DMS114 treated with DMSO at 0.1 percent for 48 hours (cell line): Measurements from ENCODE around the gene CIB1.
A peak's percentile ranks its signal among the peaks of the same experiment; 100 is the strongest.
"Not testable (repeated sequence)": the region's sequence is repeated elsewhere in the genome, so short reads cannot be mapped to it uniquely, and the experiment has no call there.

Experiments used
- DNase-seq: peaks from one replicate; lab custom pipeline; 2025; ENCODE audit not compliant: unreplicated experiment; lab: John Stamatoyannopoulos, UW

CIB1 gene

DNA sequence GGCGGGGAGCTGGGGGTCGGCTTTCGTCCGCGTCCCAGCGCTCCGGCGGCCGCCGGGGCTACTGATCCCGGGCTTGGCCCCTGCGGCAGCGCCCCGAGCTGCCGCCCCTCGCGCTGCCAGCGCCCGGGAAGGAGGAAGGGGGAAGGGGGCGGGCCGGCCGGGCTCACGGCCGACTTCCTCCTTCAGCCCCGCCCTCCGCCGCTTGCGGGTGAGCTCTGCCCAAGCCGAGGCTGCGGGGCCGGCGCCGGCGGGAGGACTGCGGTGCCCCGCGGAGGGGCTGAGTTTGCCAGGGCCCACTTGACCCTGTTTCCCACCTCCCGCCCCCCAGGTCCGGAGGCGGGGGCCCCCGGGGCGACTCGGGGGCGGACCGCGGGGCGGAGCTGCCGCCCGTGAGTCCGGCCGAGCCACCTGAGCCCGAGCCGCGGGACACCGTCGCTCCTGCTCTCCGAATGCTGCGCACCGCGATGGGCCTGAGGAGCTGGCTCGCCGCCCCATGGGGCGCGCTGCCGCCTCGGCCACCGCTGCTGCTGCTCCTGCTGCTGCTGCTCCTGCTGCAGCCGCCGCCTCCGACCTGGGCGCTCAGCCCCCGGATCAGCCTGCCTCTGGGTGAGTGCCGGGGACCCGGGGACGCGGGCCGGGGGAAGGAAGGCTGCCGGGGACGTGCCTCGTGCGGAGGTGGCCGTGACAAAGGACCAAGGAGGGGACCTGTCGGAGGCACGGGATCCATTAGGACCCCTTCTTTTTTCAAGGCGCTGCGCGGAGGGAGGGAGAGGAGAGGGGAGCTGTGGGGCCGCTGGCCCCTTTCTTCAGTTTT is 32.4 kb downstream of the CIB1 start, which contains the start of gene SEMA4B:
SEMA4B (plus strand) TSS at position 201 of the 814 bp plus-strand sequence; CDS start at position 450, 249 bp downstream.
- peak; percentile 56 for DNase-seq

DNA sequence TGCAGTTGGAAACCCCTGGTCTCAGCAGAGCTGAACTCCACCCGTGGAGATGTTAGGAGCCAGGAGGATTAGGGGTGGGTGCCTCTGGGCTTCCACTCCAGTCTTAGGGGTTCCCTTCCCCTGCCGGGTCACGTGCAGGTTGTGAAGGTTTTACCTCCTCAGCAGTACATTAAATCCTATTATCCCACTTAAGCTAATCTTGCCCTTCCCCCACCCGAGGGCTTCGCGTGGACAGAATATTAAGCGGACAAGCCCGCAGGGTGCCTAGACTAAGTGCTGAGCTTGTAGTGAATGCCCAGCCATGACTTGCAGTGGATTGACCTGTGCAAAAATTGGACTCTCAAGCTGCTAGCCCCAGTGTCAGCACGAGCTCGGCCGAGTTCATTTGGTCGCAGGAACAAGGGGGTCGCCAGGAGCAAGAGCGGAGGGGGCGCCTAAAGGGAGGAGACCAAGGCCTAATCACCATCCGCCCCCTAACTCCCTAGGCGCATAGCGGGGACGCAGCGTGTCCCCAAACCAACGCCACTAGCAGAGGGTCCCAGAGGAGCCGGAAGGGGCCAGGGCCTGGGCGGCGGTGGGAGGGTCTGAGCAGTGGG is 33.1 kb downstream of the CIB1 start:
- DNase-seq, result no peak

DNA sequence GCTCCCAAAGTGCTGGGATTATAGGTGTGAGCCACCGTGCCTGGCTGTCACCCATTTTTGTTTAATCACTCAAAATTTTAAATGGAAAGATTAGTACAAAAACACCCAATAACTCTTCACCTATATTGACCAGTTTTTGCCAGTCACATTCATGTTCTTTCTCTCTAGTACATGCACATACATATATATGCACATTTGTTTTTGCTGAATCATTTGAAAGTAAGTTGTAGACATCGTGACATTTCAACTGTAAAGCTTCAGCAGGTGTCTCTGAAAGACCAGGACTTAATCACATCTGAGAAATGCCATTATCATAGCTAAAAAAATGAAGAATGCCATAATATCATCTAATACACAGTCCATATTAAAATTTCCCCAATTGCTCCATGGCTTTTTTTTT is 39.1 kb downstream of the CIB1 start:
- DNase-seq, result no peak

DNA sequence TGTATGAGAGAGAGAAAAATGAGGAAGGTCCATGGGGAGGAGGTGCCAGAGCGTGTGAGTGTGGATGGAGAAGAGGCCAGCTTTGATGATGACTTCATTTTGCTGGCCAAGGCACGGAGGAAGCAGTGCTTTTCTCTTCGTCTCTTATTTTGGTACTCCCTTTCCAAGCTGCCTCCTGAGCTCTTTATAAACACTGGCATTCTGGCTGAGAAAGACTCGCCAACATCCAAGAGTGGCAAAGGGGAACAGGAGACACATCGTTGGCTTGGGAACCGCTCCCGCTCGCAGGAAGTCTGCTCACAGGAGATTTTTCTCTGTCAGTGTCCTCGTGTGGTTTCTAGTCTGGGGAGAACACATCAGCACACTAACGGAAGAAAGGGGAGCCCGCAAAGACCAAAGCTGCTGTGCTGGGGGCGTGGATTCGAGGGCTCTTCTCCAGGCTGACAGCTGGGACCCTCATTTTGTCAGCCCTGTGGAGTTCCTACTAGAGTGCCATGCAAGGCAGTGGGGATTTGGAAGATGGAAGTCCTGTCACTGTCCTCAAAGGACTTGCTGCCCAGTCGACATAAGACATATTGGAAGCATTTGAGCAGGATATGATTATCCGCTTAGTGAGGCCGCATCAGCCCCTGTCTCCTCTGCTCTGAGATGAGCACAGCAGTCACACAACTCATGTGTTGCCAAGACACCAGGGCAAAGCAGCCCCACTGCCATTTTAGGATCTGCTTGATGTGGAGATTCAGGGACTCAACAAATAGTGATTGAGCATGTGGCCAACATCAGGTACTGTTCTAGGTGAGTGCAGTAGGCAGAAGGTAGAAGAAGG is 40.6 kb downstream of the CIB1 start:
- DNase-seq, result no peak

DNA sequence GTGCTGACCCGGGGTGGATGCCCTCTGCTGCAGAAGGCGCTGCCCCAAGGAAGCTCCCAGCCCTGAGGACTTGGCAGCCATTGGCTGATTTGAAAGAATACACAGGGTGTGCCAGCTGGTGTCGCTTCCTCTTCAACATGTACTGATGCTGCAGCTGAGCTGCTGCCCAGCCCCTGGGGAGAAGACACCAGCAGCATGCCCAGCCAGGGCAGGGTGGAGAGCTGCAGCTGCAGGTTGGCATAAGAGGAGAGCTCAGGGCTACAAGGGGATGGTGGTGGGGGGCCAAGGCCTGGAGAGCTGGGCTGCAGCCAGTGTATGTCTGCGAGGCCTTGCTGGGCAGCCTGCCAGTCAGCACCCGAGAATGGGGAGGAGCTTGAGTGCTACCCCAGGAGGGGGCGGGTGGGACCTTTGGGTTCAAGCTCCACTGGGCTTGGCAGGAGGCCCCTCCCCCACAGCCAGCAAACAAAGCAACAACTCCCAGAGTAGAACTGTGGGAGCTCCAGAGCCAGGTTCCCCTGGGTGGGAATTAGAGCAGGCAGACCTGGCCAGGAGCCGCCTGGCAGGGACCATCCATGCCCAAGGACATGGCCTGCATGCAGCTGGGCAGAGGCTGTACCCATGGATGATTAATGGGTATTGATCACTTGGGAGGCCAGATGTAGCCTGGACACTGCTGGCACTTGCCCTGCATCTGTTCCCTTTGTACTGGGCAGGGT is 41.8 kb downstream of the CIB1 start:
- no peak for DNase-seq

DNA sequence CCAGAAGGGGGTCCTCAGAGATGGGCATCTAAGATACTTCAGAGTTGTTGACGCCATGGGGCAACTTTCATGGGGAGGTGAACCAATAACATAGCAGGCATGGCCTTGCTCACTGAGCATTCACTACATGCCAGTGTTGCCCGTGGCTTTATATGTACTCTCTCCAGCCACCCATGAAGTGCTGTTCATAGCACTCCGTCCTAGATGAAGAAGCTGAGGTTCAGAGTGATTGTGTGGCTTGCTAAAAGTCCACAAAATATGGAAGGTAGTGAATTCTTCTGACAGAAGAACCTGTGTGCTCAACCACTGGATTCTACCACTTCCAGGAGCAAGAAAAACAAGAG is 42.4 kb downstream of the CIB1 start:
- no peak for DNase-seq

DNA sequence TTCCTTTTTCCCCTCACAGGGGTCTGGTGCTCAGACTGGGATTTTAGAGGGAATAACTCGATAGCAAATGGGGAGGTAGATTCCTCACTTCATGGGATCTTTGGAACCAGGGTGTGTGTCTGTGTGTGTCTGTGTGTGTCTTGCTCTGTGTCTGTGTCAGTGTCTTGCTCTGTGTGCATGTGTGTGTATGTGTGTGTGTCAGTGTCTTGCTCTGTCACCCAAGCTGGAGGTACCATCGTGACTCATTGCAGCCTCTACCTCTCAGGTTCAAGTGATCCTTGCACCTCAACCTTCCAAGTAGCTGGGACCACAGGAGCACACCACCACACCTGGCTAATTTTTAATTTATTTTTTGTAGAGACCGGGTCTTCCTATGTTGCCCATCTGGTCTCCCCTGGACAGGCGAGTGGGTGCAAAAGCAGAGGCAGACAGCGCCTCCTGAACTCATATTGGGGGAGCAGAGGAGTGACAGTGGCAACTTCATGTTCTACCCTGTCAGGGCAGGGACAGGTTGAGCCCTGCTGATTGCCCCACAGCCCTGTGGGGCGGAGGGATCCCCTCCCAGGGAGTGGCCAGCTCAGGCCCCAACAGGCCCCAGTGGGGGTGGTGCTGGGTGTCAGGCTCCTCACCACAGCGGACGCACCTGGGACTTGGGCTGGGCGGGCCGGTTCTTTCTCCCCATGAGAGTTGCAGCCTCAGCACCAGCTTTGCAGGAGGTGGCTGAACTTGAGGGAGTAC is 43.0 kb downstream of the CIB1 start:
- no peak for DNase-seq

DNA sequence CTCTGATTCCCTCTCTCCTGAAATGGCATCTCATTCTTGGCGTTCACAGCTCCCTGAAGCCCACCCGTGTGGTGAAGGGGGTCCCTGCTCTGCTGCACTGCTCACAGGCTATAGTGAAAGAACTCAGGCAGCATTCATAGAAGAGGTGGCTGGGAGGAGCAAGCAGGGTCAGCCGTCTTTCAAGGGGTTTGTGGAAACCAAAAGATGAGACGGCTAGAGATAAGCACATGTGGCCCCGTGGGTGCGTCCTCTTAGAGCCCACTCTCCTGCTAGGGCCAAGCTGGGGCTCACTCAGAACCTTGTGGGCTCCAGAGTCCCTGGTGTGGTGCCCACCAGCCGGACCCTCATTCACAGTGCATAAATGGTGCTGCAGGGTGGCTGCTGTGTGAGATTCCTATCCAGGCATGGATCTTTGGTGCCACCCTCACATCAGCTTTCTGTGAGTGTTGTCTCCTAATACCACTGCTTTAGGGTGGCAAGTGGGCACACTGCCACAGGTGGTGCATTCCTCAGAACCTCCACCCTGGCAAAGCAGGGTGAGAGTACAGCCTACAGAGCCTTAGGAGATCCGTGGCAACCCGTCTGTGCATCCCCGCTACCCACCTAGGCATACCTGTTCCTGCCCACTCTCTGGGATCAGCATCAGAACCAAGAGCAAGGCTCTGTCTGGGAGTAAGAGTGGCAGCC is 43.8 kb downstream of the CIB1 start:
- no peak for DNase-seq

DNA sequence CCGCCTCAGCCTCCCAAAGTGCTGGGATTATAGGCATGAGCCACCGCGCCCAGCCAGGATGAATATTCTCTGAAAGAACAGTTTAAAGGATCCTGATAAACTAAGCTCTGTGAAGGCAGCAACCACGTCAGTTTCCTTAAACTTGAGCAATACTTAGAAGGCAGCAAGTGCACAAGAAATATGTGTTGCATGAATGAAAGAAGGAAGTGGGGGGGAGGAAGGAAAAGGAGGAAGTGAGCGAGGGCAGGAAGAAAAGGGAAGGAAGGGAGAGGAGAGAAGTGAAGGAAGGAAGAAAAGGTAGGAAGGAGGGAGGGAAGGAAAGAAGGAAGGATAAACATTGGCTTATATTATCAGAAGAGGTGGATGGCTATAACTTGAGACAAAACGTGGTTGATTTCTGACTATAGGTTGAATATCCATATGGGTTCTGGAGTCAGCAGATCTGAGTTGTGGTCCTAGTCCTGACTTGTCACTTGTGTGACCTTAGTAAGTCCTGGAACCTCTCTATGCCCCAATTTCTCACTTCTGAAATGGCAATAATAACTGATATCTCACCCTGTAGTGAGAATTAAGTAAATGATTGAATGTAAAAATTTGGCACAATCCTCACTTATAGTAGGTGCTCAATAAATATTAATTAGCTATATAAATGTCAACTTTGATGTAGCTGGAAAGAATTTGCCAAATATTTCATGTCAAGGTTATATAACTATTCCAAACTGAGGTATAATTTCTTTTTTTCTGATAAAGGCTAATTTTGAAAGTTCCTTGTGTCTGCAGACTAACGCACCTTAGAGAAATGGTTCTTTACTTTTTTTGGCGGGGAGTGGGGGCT is 44.6 kb downstream of the CIB1 start:
- DNase-seq, result no peak

DNA sequence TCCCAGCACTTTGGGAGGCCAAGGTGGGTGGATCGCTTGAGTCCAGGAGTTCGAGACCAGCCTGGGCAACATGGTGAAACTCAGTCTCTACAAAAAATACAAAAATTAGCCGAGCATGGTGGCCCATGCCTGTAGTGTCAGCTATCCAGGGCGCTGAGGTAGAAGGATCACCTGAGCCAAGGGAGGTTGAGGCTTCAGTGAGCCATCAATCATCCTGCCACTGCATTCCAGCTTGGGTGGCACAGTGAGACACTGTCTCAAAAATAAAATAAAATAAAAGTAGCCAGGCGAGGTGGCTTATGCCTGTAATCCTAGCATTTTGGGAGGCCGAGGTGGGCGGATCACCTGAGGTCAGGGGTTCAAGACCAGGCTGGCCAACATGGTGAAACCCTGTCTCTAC is 45.7 kb downstream of the CIB1 start:
- DNase-seq, result not testable (repeated sequence)

DNA sequence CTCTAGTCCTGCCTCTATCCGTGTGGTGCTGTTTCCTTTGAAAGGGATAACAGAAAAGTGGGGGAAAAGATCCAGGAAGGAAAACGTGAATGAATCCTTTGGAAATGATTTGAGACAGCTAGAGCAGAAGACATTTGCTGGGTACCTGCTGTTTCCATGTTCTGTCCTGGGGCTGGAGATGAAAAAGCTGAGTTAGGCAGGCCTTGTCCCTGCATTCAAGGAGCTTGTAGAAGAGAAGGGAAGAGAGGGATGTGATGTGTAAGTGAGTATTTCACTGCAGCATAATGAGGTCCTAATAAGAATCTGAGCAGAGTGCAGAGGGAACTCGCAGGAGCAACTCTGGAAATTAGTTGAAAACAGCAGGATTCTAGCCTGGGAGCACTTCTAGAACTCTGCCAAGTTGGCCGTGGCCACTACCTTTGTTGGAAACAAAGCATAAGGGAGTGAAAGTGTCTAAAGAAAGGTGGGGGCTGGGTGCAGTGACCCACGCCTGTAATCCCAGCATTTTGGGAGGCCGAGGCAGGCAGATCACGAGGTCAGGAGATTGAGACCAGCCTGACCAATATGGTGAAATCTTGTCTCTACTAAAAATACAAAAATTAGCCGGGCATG is 46.4 kb downstream of the CIB1 start:
- DNase-seq, result no peak

DNA sequence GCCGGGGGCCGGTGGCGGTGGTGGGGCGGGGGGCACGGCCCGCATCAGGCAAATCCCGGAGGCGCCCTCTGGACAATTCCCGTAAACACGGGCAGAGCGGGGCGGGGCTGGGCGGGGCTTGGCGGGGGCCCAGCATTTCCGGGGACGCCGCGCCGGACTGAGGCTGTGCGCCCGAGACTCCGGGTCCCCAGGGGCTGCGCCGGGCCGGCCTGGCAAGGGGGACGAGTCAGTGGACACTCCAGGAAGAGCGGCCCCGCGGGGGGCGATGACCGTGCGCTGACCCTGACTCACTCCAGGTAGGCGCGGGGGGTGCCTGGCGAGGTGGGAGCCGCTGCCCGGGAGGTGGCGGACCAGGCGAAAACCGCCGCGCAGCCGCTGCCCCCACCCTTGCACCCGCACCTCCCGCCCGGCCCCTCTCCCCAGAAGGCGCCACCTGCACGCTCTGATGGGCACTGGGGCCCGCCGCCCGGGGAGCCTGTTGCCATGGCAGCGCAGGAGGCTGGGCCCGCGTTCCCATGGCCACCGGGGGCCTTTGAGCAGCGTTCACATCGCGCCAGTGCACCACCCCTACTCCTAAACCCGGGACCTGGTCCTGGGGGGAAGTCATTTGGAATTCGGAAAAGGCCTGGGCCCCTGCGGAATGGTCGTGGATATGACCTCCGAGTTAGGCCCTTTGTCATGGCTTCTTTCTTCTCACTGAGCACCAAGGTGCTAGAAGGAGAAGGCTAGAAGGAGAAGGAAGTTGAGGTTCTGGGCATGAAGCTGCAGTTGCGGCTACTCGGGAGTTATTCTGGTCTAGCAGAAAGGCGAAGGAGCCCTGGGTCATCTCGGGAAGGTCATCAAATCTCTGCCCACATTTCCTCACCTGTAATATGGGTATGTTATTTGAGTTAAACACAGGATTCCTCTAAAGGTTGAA is 48.7 kb downstream of the CIB1 start:
- DNase-seq, result peak; percentile 46

DNA sequence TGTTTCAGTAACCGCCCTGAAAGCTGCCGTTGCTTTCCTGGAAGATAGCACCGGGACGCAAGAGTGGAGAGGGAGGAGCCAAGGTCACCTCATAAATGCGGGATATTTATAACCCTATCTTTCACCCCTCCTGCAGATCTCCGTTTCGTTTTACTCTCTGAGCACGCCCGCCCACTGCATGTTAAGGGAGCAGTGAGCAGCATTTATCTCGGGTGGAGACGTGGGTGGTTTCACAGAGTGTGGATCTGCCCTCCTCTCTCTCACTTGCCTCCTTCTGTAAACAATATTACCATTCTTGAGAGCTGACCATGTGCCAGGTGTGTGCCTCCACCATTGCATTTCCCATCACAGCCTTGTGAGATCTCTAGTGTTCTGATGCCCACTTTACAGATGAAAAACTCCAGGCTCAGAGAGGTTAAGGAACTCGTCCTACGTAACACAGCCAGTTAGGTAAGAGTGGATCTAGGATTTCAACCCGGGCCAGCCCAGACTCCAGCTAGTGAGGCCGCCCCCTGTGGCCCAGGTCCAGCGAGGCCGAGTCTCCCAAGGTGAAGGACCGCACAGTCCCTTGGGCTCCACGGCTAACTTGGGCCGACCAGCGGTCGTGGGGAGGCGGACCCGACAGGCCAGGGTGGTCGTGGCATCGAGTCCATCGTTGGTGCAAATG is 49.5 kb downstream of the CIB1 start:
- DNase-seq, result peak; percentile 33

DNA sequence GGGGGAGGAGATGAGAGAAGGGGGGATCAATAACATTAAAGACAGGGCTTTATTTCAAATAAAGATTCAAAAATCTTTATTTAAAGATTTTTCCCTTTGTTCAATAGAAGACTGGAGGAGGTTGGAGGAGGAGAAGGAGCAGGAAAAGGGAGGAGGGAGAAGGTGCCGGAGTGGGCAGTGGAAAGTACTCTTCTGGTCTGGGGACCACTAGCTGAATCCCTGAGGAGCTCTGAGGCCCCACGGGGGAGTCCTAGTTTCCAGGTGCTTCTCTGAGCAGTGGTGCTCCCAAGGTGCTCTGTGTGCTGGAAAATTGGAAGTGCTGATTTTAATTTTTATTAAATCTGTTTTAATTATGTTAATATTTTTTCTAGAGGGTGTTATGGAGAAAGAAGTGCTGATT is 52.0 kb downstream of the CIB1 start:
- no peak for DNase-seq
